RWPE2 (cell line): Measurements from ENCODE around the gene DNAJC5.

ENCODE experiments used
- ATAC-seq: fragments of 200-7000 bp; cut with Tn5 transposase; 3 replicates; pipeline ENCODE4 v1.9.1; 2021; ENCODE audit warnings: low read depth
- DNase-seq: peaks from one replicate; pipeline ENCODE4 v3.0.0-alpha.2; 2020; ENCODE audit warnings: low spot score
- H3K27ac ChIP-seq: fragments of 450-650 bp; 2 replicates; pipeline ENCODE4 v1.5.1; 2017; ENCODE audit warnings: mild to moderate bottlenecking; ENCODE audit not compliant: poor library complexity, severe bottlenecking
- H3K27me3 ChIP-seq: fragments of 250-450 bp; sonication (Bioruptor Pico); 2 replicates; pipeline ENCODE4 v1.5.1; 2021; ENCODE audit warnings: mild to moderate bottlenecking, moderate library complexity; ENCODE audit not compliant: insufficient read depth, poor library complexity, severe bottlenecking
- H3K36me3 ChIP-seq: fragments of 250-450 bp; sonication (Bioruptor Pico); 2 replicates; pipeline ENCODE4 v1.5.1; 2020; ENCODE audit warnings: low read depth, mild to moderate bottlenecking, moderate library complexity
- H3K4me1 ChIP-seq: fragments of 250-450 bp; sonication (Bioruptor Pico); 2 replicates; pipeline ENCODE4 v1.5.1; 2021; ENCODE audit warnings: mild to moderate bottlenecking, moderate library complexity; ENCODE audit not compliant: insufficient read depth, poor library complexity, severe bottlenecking
- H3K4me3 ChIP-seq: fragments of 250-450 bp; sonication (Bioruptor Pico); 2 replicates; pipeline ENCODE4 v1.5.1; 2021; ENCODE audit warnings: mild to moderate bottlenecking, moderate library complexity; ENCODE audit not compliant: severe bottlenecking
- H3K9me3 ChIP-seq: fragments of 250-450 bp; sonication (Bioruptor Pico); 2 replicates; pipeline ENCODE4 v1.5.1; 2021; ENCODE audit warnings: mild to moderate bottlenecking, moderate library complexity; ENCODE audit not compliant: severe bottlenecking
- TF ChIP-seq, protein P1 (sequence below): fragments of 450-650 bp; IDR thresholded peaks from one replicate; pipeline ENCODE4 v1.5.1; 2017; ENCODE audit warnings: mild to moderate bottlenecking, moderate library complexity; ENCODE audit not compliant: poor library complexity, severe bottlenecking

The DNAJC5 gene

GRCh38 chr20:63942969-63943807 is 48.3 kb downstream of the DNAJC5 start:
- peak; percentile 90 for DNase-seq
- H3K4me3 ChIP-seq, result no peak overlapping the region
- ATAC-seq, result no peak; the same call in 2 of the 3 replicates
- H3K36me3 ChIP-seq, result peaks cover 68% of the 10 kb centered on the region
- no peaks in the 10 kb centered on the region for H3K27me3 ChIP-seq
- H3K4me1 ChIP-seq, result peaks cover 18% of the 10 kb centered on the region
- peak overlapping the region; percentile 79 for H3K27ac ChIP-seq
- TF ChIP-seq, protein P1, sequence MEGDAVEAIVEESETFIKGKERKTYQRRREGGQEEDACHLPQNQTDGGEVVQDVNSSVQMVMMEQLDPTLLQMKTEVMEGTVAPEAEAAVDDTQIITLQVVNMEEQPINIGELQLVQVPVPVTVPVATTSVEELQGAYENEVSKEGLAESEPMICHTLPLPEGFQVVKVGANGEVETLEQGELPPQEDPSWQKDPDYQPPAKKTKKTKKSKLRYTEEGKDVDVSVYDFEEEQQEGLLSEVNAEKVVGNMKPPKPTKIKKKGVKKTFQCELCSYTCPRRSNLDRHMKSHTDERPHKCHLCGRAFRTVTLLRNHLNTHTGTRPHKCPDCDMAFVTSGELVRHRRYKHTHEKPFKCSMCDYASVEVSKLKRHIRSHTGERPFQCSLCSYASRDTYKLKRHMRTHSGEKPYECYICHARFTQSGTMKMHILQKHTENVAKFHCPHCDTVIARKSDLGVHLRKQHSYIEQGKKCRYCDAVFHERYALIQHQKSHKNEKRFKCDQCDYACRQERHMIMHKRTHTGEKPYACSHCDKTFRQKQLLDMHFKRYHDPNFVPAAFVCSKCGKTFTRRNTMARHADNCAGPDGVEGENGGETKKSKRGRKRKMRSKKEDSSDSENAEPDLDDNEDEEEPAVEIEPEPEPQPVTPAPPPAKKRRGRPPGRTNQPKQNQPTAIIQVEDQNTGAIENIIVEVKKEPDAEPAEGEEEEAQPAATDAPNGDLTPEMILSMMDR, result no peak
- H3K9me3 ChIP-seq, result no peaks in the 10 kb centered on the region

DNA sequence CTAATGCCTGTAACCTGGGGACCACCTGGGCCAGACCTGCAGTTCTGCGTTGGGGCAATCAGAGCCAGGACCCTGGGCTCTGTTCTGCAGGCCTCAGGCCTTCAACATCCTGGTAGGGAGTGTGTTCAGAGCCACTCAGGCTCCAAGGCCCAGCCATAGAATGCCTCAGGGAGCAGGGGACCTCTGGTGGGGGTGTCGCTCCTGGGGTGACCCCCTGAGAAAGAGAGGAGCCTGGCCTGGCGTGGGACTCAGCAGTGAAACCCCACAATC is 48.8 kb downstream of the DNAJC5 start:
- peak overlapping the region; percentile 79 for H3K27ac ChIP-seq
- H3K9me3 ChIP-seq, result no peaks in the 10 kb centered on the region
- TF ChIP-seq, protein P1, result no peak
- no peak for DNase-seq
- H3K4me3 ChIP-seq, result no peak overlapping the region
- H3K36me3 ChIP-seq, result peaks cover 65% of the 10 kb centered on the region
- ATAC-seq, result no peak
- no peaks in the 10 kb centered on the region for H3K27me3 ChIP-seq
- peaks cover 19% of the 10 kb centered on the region for H3K4me1 ChIP-seq

DNA sequence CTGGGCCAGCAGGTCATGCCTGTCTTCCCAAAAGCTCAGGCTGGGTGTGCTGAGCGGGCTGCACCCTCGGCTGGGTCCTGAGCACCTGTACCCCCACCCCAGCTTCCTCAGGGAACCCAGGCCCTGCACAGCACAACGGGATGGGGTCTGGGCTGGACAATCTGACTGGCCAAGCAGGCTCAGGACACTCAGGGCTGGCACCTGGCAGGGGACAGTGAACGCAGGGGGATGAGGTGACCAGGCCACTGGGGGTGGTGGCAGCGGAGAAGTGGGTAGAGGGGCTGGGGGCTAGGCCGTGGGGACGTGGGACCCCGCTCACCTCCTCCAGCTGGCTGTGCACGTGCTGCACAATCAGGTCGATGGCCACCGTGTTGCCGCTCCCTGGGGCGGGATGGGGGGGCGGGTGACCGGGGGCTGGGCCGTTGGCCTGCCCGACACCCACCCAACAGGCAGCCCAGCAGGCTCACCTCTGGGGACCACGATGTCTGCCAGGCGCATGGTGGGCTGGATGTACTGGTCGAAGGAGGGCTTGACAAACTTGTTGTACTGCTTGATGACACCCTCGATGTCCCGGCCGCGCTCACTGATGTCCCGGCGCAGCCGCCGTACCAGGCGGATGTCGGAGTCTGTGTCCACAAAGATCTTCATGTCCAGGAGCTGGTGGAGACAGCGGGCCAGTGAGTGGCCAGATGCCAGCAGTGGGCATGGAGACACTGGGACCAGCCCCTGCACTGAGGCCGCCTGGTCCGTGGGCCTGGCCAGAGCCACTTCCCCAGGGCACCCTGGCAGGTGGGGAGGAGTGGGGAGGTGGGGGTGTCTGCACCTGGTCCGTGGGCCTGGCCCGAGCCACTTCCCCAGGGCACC is 49.4 kb downstream of the DNAJC5 start:
- peak overlapping the region; percentile 79 for H3K27ac ChIP-seq
- TF ChIP-seq, protein P1, result no peak
- H3K4me3 ChIP-seq, result no peak overlapping the region
- peaks cover 60% of the 10 kb centered on the region for H3K36me3 ChIP-seq
- no peaks in the 10 kb centered on the region for H3K27me3 ChIP-seq
- no peak for DNase-seq
- peaks cover 21% of the 10 kb centered on the region for H3K4me1 ChIP-seq
- H3K9me3 ChIP-seq, result no peaks in the 10 kb centered on the region
- ATAC-seq, result no peak

GRCh38 chr20:63945031-63945658 is 50.2 kb downstream of the DNAJC5 start:
- DNase-seq (no peak), ATAC-seq (no peak)
- Histone ChIP-seq H3K36me3 (peaks cover 51% of the 10 kb centered on the region), H3K9me3 (no peaks in the 10 kb centered on the region), H3K4me1 (peaks cover 21% of the 10 kb centered on the region), H3K4me3 (no peak overlapping the region), H3K27ac (no peak overlapping the region), H3K27me3 (no peaks in the 10 kb centered on the region)
- TF ChIP-seq, protein P1, result no peak
